IPS DF 6.9 (cell line): ENCODE data around the gene NKD1.
"Not testable (repeated sequence)": the region's sequence is repeated elsewhere in the genome, so short reads cannot be mapped to it uniquely, and the experiment has no call there.

Experiments
- DNase-seq: peaks from one replicate; pipeline ENCODE4 v3.0.0-alpha.2; 2013; ENCODE audit warnings: low read depth, low spot score
- H3K27ac ChIP-seq: one replicate; pipeline ENCODE4 v1.5.1; 2013; ENCODE audit warnings: low read length, control low read depth
- H3K27me3 ChIP-seq: 2 replicates; pipeline ENCODE4 v1.6.1; 2013; ENCODE audit warnings: mild to moderate bottlenecking, low read length; ENCODE audit not compliant: control insufficient read depth, insufficient read depth
- H3K36me3 ChIP-seq: 2 replicates; pipeline ENCODE4 v1.6.1; 2013; ENCODE audit warnings: low read length; ENCODE audit not compliant: control insufficient read depth, insufficient read depth
- H3K4me1 ChIP-seq: 2 replicates; pipeline ENCODE4 v1.6.1; 2013; ENCODE audit warnings: low read length; ENCODE audit not compliant: control insufficient read depth, insufficient read depth
- H3K4me3 ChIP-seq: 2 replicates; pipeline ENCODE4 v1.5.1; 2013; ENCODE audit warnings: mild to moderate bottlenecking, low read length
- H3K9me3 ChIP-seq: 2 replicates; pipeline ENCODE4 v1.6.1; 2013; ENCODE audit warnings: low read length, inconsistent platforms; ENCODE audit not compliant: control insufficient read depth, insufficient read depth
- WGBS: extraction: QIAGEN DNeasy Blood & Tissue Kit; methylation state at CpG from one replicate; pipeline ENCODE4 v1.1.7; 2013; ENCODE audit warnings: mixed read lengths, missing lambda C conversion rate; ENCODE audit not compliant: insufficient read length, insufficient coverage; 5-methylcytosine and 5-hydroxymethylcytosine counted together

The NKD1 gene

DNA sequence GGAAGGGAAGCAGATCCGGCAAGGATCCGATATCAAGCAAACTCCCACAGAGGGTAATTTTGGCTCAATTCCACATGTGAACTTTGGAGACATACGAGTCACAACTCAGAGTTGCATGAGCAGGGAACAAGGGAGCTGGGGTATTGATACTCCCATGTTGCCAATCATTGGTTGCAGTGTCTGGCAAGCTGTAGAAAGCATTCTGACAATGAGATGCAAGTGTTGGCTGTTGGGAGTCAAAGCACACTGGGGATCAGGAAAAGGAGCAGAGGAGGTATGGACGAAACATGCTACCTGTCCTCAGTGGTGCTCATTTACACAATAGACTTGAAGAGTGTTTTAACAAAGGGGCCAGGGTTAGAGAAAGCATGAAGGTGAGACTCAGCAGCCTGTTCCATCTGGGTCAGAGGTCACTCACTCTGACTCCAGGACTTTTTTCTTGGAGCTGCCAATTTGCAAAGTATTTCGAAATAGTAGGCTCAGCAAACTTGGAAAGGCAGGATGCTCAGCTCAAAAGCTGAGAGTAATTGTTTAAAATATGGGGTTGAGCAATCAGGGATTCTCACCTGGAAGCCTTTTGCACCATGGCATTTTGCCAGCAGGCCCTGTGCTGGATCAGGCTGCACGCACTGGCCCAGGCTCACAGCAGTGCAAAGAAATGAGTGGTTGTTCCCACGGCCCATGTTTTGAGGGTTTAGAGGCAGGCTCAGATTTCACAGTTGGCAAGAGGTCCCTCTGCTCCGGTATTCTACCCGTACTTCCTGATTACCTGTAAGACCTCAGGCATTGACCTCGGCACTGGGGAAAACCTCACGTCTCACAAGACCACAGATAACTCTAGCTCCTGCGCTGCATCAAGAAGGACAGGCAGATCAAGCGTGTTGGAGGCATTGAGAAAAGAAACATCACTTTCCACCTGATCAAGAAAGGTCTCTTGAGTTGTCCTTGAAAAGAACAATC, 17.6 kb upstream of the NKD1 start:
- WGBS, result no CpG with 5 or more reads among the region's 13 CpGs
- H3K4me1 ChIP-seq, result no peaks in the 10 kb centered on the region
- no peak overlapping the region for H3K27ac ChIP-seq
- no peak overlapping the region for H3K4me3 ChIP-seq
- no peaks in the 10 kb centered on the region for H3K27me3 ChIP-seq
- H3K9me3 ChIP-seq, result no peaks in the 10 kb centered on the region
- no peaks in the 10 kb centered on the region for H3K36me3 ChIP-seq
- DNase-seq, result no peak

DNA sequence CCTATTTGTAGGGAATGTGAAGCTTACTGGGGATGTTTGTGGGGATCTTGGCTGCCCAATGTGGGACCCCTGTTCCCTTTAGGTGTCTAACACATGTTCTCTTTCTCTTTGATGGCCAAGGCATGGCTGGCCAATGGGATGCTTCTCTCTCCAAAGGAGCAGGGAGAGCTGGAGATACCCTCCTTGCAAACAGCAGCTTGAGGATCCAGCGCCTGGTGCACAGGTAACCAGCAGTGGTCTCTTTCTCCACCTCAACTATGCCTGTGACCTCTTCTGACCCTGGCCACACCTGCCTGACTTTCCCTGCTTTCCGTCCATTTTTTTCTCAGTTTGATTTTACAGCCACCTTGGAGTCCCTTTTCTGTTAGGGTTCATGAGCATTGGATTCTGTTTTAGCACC, 16.8 kb upstream of the NKD1 start:
- DNase-seq, result no peak
- no peak overlapping the region for H3K4me3 ChIP-seq
- H3K27me3 ChIP-seq, result no peaks in the 10 kb centered on the region
- no peaks in the 10 kb centered on the region for H3K36me3 ChIP-seq
- no CpG with 5 or more reads among the region's 2 CpGs for WGBS
- H3K4me1 ChIP-seq, result no peaks in the 10 kb centered on the region
- no peak overlapping the region for H3K27ac ChIP-seq
- H3K9me3 ChIP-seq, result no peaks in the 10 kb centered on the region

DNA sequence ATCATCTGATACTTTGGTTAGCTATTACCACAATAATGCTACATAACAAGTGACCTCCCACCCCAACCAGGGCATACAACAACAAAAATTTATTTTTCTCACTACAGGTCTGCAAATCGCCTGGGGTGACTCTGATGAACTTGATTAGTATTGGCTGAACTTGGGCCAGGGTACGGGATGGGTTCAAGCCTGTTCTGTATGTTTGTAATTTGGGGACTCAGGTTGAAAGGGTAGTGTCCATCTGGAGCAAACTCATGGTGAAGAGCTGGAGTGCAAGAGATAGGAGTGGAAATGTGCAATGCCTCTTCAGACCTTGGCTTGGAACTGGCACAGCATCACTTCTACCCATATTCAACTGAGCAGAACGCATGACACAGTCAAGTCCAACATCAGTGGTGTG, 16.3 kb upstream of the NKD1 start:
- H3K36me3 ChIP-seq, result no peaks in the 10 kb centered on the region
- no CpG with 5 or more reads among the region's 3 CpGs for WGBS
- no peak overlapping the region for H3K27ac ChIP-seq
- H3K4me1 ChIP-seq, result no peaks in the 10 kb centered on the region
- H3K27me3 ChIP-seq, result no peaks in the 10 kb centered on the region
- H3K4me3 ChIP-seq, result no peak overlapping the region
- no peaks in the 10 kb centered on the region for H3K9me3 ChIP-seq
- DNase-seq, result no peak

DNA sequence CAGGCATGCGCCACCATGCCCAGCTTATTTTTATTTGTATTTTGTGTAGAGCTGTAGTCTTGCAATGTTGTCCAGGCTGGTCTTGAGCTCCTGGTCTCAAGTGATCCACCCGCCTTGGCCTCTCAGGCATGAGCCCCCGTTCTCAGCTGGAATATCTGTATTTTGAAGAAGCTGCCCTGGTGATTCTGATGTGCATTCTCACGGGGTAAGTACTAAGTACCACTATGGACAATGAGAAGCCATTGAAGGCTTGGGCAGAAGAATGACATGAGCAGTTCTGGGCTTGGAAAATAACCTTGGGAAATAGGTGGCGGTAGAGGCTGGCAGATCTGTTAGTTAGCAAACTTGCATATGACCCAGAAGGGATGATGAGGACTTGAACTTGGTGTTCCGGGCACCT, 15.6 kb upstream of the NKD1 start:
- H3K9me3 ChIP-seq, result no peaks in the 10 kb centered on the region
- no peaks in the 10 kb centered on the region for H3K27me3 ChIP-seq
- H3K4me1 ChIP-seq, result no peaks in the 10 kb centered on the region
- H3K4me3 ChIP-seq, result no peak overlapping the region
- no peak overlapping the region for H3K27ac ChIP-seq
- WGBS, result no CpG with 5 or more reads among the region's 6 CpGs
- DNase-seq, result no peak
- no peaks in the 10 kb centered on the region for H3K36me3 ChIP-seq

DNA sequence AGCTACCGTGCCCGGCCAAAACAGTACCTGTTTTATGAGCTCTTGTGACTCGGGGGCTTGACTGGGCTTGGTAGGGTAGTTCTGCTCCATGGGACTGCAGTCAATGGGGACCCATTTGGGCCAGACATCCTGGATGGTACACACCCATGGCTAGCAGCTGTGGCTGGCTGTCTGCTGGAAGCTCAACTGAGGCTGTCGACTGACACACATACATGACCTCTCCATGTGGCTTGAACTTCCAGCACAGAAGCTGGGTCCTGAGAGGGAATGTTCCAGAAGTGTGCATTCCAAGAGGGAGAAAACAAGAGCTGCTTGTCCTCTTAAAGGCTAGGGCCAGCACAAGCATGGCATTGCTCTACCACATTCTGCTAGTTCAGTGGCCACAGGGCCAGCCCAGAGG, 14.9 kb upstream of the NKD1 start:
- WGBS, result no CpG with 5 or more reads among the region's 4 CpGs
- no peak for DNase-seq

DNA sequence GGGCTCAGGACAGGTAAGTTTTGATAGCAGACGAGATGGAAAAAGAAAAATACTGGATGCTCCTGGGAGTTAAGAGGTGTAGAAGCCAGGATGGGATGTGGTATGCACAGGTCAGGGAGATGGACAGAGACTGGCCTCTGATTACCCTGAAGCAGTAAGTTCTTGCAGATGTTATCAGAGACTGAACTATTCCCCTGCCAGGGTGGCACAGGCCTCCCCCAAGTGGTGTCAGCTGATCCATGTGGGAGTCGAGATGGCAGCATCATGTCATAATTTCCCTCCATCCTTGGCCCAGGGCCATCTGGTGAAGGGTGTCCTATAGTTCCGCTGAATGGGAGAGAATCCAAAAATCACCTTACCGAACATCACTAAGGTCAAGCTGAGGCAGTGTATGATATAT, 14.1 kb upstream of the NKD1 start:
- H3K27me3 ChIP-seq, result no peaks in the 10 kb centered on the region
- no CpG with 5 or more reads among the region's 4 CpGs for WGBS

More for the DNA sequence above, 14.9 kb upstream of the NKD1 start:
- no peaks in the 10 kb centered on the region for H3K27me3 ChIP-seq
- no peaks in the 10 kb centered on the region for H3K4me1 ChIP-seq
- no peaks in the 10 kb centered on the region for H3K36me3 ChIP-seq
- H3K9me3 ChIP-seq, result no peaks in the 10 kb centered on the region
- H3K4me3 ChIP-seq, result no peak overlapping the region
- H3K27ac ChIP-seq, result no peak overlapping the region

DNA sequence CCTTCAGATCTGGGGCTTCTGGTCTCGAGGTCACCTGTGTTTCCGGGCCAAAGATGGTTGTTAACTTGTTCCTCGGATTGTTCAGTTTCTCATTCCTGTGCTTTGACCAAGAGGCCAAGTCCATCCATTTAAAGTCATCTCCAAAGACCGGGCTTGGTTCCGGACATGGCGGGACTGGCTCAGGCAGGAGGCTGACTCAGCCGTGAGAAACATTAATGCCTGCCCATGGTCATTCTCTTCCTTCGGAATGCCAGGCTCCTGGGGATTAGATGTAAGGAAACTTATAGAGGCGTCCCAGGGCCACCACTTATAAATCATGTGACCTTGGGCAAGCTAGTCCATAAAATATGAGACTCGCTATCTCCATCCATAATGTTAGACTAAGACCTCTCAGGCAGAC, 13.6 kb upstream of the NKD1 start:
- no CpG with 5 or more reads among the region's 10 CpGs for WGBS
- H3K4me3 ChIP-seq, result no peak overlapping the region

More for the DNA sequence above, 14.1 kb upstream of the NKD1 start:
- no peak for DNase-seq
- no peaks in the 10 kb centered on the region for H3K9me3 ChIP-seq
- H3K36me3 ChIP-seq, result no peaks in the 10 kb centered on the region
- no peak overlapping the region for H3K27ac ChIP-seq
- no peaks in the 10 kb centered on the region for H3K4me1 ChIP-seq
- no peak overlapping the region for H3K4me3 ChIP-seq

DNA sequence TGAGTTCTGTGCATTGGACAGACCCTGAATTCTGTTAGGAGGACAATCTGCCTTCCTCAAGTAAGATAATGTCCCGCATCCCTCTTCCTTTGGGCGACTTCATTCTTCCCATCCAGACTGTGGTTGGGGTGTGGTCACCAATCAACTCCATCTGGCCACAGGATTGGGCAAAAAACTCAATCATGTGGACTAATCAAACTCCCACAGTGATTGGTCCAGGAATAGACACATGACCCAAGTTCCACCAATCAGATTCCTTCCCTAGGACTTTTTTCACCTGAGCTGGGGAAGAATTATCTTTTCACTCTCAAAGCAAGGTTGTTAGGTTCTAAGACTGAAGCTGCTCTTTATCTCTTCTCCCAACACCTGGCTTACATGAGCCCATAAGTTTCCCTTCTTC, 13.2 kb upstream of the NKD1 start:
- no peak overlapping the region for H3K4me3 ChIP-seq
- DNase-seq, result no peak
- no peak overlapping the region for H3K27ac ChIP-seq
- no peaks in the 10 kb centered on the region for H3K4me1 ChIP-seq
- no peaks in the 10 kb centered on the region for H3K36me3 ChIP-seq
- H3K9me3 ChIP-seq, result no peaks in the 10 kb centered on the region
- WGBS, result no CpG with 5 or more reads among the region's 2 CpGs
- no peaks in the 10 kb centered on the region for H3K27me3 ChIP-seq

More for the DNA sequence above, 13.6 kb upstream of the NKD1 start:
- no peaks in the 10 kb centered on the region for H3K36me3 ChIP-seq
- H3K4me1 ChIP-seq, result no peaks in the 10 kb centered on the region
- H3K27me3 ChIP-seq, result no peaks in the 10 kb centered on the region
- H3K27ac ChIP-seq, result no peak overlapping the region
- no peak for DNase-seq
- H3K9me3 ChIP-seq, result no peaks in the 10 kb centered on the region

DNA sequence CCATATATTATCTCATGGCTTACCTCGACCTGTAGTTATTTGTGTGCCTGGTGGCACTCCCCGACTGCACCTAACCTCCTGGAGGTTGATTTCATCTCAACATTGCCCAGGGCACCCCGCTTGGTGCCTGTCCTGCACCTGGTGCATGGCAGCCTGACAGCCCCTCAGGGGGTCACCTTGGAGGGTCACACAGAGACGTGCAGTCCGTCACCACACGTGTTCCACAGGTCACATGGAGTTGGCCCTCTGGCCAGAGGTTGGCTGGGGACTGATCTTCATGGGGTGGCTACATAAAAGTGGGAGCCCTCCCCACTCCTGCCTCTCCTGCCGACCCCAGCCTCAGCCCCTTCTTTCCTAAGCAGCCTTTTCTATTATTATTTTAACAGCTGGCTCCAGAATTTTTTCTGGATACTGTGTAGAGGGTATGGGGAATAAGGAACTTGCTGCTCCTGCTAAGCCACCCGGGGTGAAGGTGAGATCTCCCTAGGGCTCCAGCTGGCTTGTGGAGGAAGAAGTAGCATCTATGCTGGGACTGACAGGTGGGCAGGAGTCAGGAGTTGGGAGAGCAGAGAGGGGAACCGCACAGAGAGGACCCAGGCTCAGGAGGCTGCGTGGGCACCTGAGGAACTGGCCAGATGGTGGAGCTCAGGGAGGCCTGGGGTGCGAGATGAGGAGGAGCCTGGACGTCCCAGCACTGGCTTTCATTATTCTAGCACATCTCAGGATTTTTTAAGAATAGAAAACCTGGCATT, 12.5 kb upstream of the NKD1 start:
- WGBS, result no CpG with 5 or more reads among the region's 12 CpGs
- Histone ChIP-seq H3K9me3 (no peaks in the 10 kb centered on the region), H3K27ac (no peak overlapping the region), H3K36me3 (no peaks in the 10 kb centered on the region), H3K27me3 (no peaks in the 10 kb centered on the region), H3K4me3 (no peak overlapping the region), H3K4me1 (no peaks in the 10 kb centered on the region)
- no peak for DNase-seq

DNA sequence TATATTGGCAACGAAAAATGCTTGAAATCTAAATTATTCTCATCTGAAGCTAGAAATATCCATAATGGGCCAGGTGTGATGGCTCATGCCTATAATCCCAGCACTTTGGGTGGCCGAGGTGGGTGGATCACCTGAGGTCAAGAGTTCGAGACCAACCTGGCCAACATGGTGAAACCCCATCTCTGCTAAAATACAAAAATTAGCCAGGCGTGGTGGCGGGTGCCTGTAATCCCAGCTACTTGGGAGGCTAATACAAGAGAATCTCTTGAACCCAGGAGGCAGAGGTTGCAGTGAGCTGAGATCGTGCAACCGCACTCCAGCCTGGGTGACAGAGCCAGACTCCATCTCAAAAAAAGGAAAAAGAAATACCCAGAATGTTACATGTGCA, 11.9 kb upstream of the NKD1 start:
- not testable (repeated sequence) for H3K4me3 ChIP-seq, H3K27ac ChIP-seq, H3K9me3 ChIP-seq, DNase-seq, H3K4me1 ChIP-seq, H3K27me3 ChIP-seq, H3K36me3 ChIP-seq
- WGBS, result no CpG with 5 or more reads among the region's 7 CpGs
